Neural cell (in vitro differentiated cells): ENCODE data around the gene TNS3. TPM values are rescaled to one million over a fixed set of nuclear protein-coding genes. Genes with fewer than 3 reads are reported as not detected.

Experiments
- H2AFZ ChIP-seq: fragments of 200-600, 300-800 bp; sonication (generic), shearing (Covaris generic); 2 replicates; pipeline ENCODE4 v1.6.0; 2014; ENCODE audit warnings: low read depth, mild to moderate bottlenecking, antibody characterized with exemption, low read length, moderate library complexity
- H3F3A ChIP-seq: fragments of 200-600 bp; shearing (Covaris generic); 2 replicates; pipeline ENCODE4 v1.6.1; 2016; ENCODE audit warnings: mild to moderate bottlenecking, moderate library complexity, mixed read lengths, antibody characterized with exemption, low read length; ENCODE audit not compliant: insufficient read depth, poor library complexity, severe bottlenecking
- H3K27ac ChIP-seq: fragments of 200-600, 300-800 bp; sonication (generic), shearing (Covaris generic); 2 replicates; pipeline ENCODE4 v1.5.1; 2014; ENCODE audit warnings: mild to moderate bottlenecking, low read length, moderate library complexity
- H3K27me3 ChIP-seq: fragments of 300-800, 200-600 bp; sonication (generic), shearing (Covaris generic); 2 replicates; pipeline ENCODE4 v1.6.0; 2014; ENCODE audit warnings: mild to moderate bottlenecking, low read depth, low read length, moderate library complexity; ENCODE audit not compliant: insufficient read depth
- H3K36me3 ChIP-seq: fragments of 300-800, 200-600 bp; sonication (generic), shearing (Covaris generic); 2 replicates; pipeline ENCODE4 v1.5.1; 2014; ENCODE audit warnings: mild to moderate bottlenecking, antibody characterized with exemption, low read length, moderate library complexity; ENCODE audit not compliant: insufficient read depth
- H3K4me2 ChIP-seq: fragments of 300-800, 200-600 bp; sonication (generic), shearing (Covaris generic); 2 replicates; pipeline ENCODE4 v1.6.0; 2014; ENCODE audit warnings: mild to moderate bottlenecking, low read length
- H3K4me3 ChIP-seq: fragments of 300-800, 200-600 bp; sonication (generic), shearing (Covaris generic); 2 replicates; pipeline ENCODE4 v1.5.1; 2014; ENCODE audit warnings: mild to moderate bottlenecking, low read length, moderate library complexity
- H3K79me2 ChIP-seq: fragments of 200-600 bp; shearing (Covaris generic); replicated peaks from 2 replicates; pipeline ENCODE4 v1.6.0; 2014; ENCODE audit warnings: mild to moderate bottlenecking, low read length, moderate library complexity; ENCODE audit not compliant: insufficient read depth
- H3K9ac ChIP-seq: fragments of 300-800, 200-600 bp; sonication (generic), shearing (Covaris generic); 2 replicates; pipeline ENCODE4 v1.6.1; 2016; ENCODE audit warnings: mild to moderate bottlenecking, low read length, mixed read lengths
- H3K9me2 ChIP-seq: fragments of 200-600 bp; shearing (Covaris generic); 2 replicates; pipeline ENCODE4 v1.6.1; 2016; ENCODE audit warnings: mild to moderate bottlenecking, low read length, mixed read lengths; ENCODE audit not compliant: insufficient read depth
- H3K9me3 ChIP-seq: fragments of 200-600, 300-800 bp; sonication (generic), shearing (Covaris generic); 2 replicates; pipeline ENCODE4 v1.6.1; 2016; ENCODE audit warnings: mild to moderate bottlenecking, mixed run types, low read length, moderate library complexity, mixed read lengths
- H4K20me1 ChIP-seq: fragments of 200-600 bp; shearing (Covaris generic); 2 replicates; pipeline ENCODE4 v1.6.1; 2016; ENCODE audit warnings: mild to moderate bottlenecking, mixed run types; ENCODE audit not compliant: insufficient read depth
- EP300 ChIP-seq: fragments of 450-650 bp; conservative IDR thresholded peaks from 2 replicates; pipeline ENCODE4 v1.6.1; 2014; ENCODE audit warnings: antibody characterized with exemption, mild to moderate bottlenecking, moderate library complexity; ENCODE audit not compliant: poor library complexity, severe bottlenecking
- EZH2 ChIP-seq: fragments of 200-600, 300-800 bp; shearing (Covaris generic), sonication (generic); IDR thresholded peaks from 2 replicates; pipeline ENCODE4 v1.6.1; 2014; ENCODE audit warnings: antibody characterized with exemption, low read length, borderline replicate concordance, mild to moderate bottlenecking; ENCODE audit not compliant: insufficient read depth, poor library complexity, severe bottlenecking
- MXI1 ChIP-seq: fragments of 450-650 bp; conservative IDR thresholded peaks from 2 replicates; pipeline ENCODE4 v1.6.1; 2014; ENCODE audit warnings: antibody characterized with exemption, mild to moderate bottlenecking; ENCODE audit not compliant: poor library complexity, severe bottlenecking
- POLR2AphosphoS5 ChIP-seq: IDR thresholded peaks from 2 replicates; pipeline ENCODE4 v1.6.1; 2012
- RAD21 ChIP-seq: fragments of 450-650 bp; conservative IDR thresholded peaks from 2 replicates; pipeline ENCODE4 v1.6.1; 2014; ENCODE audit warnings: antibody characterized with exemption, mild to moderate bottlenecking, moderate library complexity
- SMC3 ChIP-seq: fragments of 450-650 bp; conservative IDR thresholded peaks from 2 replicates; pipeline ENCODE4 v1.6.1; 2014; ENCODE audit warnings: antibody characterized with exemption, mild to moderate bottlenecking, moderate library complexity; ENCODE audit not compliant: poor library complexity
- TAF1 ChIP-seq: IDR thresholded peaks from 2 replicates; pipeline ENCODE4 v1.6.1; 2012; ENCODE audit warnings: low read depth
- polyA plus RNA-seq: library from polyadenylated mRNA; depleted of rRNA; stranded (reverse); fragments of >200 nt; gene quantifications from 2 replicates; pipeline ENCODE4 v1.2.3, GENCODE V29; 2014
- TF ChIP-seq, protein P1 (sequence below): fragments of 450-650 bp; IDR thresholded peaks from 2 replicates; pipeline ENCODE4 v1.5.1; 2014; ENCODE audit warnings: antibody characterized with exemption, mild to moderate bottlenecking, moderate library complexity; ENCODE audit not compliant: poor library complexity, severe bottlenecking
- TF ChIP-seq, protein P2 (sequence below): IDR thresholded peaks from 2 replicates; pipeline ENCODE4 v1.6.1; 2012; ENCODE audit warnings: borderline replicate concordance

The TNS3 gene
- polyA plus RNA-seq, 1 donor from 2014 or later: 0.58 TPM

DNA sequence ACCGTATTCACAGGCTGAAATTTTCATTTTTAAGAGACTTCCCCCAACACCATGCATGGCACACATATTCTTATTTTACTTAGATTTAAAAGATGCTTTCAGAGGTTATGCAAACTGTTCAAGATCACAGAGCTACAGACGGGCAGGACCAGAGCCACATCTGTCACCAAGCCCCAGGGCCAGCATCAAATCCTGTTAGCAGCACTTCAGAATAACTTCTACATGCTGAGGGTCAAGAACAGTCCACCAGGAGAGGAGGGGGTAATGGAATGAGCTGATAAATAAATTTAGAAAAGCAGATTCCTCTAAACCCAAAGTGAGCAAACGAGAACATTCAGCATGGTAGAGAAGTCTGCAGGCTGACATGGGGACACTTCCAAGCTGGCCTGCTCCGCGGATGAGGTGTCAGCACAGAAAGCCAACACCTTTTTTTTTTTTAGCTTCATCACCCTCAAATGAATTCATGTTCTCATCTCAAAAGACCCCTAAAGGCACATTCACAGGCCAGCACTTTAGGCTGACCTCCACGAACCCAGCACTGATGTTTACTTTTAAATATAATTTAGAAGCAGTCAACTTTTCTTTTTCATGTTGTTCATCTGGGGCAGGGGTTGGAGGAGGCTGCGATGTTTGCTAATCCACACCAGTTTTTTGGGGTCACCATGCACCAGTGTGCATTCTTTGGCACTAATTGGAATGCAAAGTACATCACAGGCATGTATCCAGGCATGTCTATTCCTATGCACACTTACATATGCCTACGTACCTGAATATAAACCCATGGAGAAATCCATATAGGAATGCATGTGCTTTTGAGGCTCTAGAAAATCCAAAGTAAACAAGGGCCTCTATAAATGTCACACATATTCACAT is 249.0 kb downstream of the TNS3 start:
- Histone ChIP-seq H3K9me3 (no peaks in the 10 kb centered on the region), H3K4me3 (no peak overlapping the region), H3F3A (no peaks in the 10 kb centered on the region), H3K36me3 (no peaks in the 10 kb centered on the region), H3K4me2 (no peak overlapping the region), H3K27ac (no peak overlapping the region), H3K79me2 (no peaks in the 10 kb centered on the region), H4K20me1 (no peaks in the 10 kb centered on the region), H3K27me3 (no peaks in the 10 kb centered on the region), H2AFZ (no peak overlapping the region), H3K9ac (no peak overlapping the region), H3K9me2 (no peaks in the 10 kb centered on the region)
- TF ChIP-seq RAD21: no peak
- no peak for TF ChIP-seq TAF1
- TF ChIP-seq SMC3: no peak
- no peak for TF ChIP-seq POLR2AphosphoS5
- TF ChIP-seq, protein P1, sequence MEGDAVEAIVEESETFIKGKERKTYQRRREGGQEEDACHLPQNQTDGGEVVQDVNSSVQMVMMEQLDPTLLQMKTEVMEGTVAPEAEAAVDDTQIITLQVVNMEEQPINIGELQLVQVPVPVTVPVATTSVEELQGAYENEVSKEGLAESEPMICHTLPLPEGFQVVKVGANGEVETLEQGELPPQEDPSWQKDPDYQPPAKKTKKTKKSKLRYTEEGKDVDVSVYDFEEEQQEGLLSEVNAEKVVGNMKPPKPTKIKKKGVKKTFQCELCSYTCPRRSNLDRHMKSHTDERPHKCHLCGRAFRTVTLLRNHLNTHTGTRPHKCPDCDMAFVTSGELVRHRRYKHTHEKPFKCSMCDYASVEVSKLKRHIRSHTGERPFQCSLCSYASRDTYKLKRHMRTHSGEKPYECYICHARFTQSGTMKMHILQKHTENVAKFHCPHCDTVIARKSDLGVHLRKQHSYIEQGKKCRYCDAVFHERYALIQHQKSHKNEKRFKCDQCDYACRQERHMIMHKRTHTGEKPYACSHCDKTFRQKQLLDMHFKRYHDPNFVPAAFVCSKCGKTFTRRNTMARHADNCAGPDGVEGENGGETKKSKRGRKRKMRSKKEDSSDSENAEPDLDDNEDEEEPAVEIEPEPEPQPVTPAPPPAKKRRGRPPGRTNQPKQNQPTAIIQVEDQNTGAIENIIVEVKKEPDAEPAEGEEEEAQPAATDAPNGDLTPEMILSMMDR: no peak
- TF ChIP-seq, protein P2, sequence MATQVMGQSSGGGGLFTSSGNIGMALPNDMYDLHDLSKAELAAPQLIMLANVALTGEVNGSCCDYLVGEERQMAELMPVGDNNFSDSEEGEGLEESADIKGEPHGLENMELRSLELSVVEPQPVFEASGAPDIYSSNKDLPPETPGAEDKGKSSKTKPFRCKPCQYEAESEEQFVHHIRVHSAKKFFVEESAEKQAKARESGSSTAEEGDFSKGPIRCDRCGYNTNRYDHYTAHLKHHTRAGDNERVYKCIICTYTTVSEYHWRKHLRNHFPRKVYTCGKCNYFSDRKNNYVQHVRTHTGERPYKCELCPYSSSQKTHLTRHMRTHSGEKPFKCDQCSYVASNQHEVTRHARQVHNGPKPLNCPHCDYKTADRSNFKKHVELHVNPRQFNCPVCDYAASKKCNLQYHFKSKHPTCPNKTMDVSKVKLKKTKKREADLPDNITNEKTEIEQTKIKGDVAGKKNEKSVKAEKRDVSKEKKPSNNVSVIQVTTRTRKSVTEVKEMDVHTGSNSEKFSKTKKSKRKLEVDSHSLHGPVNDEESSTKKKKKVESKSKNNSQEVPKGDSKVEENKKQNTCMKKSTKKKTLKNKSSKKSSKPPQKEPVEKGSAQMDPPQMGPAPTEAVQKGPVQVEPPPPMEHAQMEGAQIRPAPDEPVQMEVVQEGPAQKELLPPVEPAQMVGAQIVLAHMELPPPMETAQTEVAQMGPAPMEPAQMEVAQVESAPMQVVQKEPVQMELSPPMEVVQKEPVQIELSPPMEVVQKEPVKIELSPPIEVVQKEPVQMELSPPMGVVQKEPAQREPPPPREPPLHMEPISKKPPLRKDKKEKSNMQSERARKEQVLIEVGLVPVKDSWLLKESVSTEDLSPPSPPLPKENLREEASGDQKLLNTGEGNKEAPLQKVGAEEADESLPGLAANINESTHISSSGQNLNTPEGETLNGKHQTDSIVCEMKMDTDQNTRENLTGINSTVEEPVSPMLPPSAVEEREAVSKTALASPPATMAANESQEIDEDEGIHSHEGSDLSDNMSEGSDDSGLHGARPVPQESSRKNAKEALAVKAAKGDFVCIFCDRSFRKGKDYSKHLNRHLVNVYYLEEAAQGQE: no peak
- TF ChIP-seq EZH2: no peak
- TF ChIP-seq MXI1: no peak
- no peak for TF ChIP-seq EP300

DNA sequence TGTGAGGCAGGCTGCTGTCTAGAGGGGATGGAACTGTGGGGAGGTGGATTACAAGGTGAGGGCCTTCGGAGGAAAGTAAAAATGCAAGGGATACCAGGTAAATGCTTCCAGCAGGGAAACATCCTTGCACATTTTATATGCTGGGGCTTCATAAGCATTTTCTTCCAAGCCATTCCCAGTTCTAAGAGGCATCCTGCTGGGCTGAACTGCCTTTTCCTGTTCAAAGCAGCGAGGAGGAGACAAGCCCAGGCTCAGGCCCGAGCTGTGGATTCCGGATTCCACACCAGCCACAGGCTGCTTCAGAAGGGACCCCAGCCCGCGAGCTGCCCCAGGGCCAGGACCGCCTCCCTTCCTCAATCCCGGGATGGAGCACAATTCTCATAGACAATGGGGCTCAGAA is 249.7 kb downstream of the TNS3 start:
- H4K20me1 ChIP-seq: no peaks in the 10 kb centered on the region
- no peak overlapping the region for H3K4me2 ChIP-seq
- no peak overlapping the region for H3K27ac ChIP-seq
- H3K79me2 ChIP-seq: no peaks in the 10 kb centered on the region
- H3K36me3 ChIP-seq: no peaks in the 10 kb centered on the region
- no peaks in the 10 kb centered on the region for H3K9me2 ChIP-seq
- H3K9me3 ChIP-seq: no peaks in the 10 kb centered on the region
- H3K4me3 ChIP-seq: no peak overlapping the region
- H2AFZ ChIP-seq: no peak overlapping the region
- no peak overlapping the region for H3K9ac ChIP-seq
- H3K27me3 ChIP-seq: no peaks in the 10 kb centered on the region
- TF ChIP-seq MXI1: no peak
- no peak for TF ChIP-seq SMC3
- TF ChIP-seq, protein P2: peak; percentile 37
- TF ChIP-seq, protein P1: no peak
- H3F3A ChIP-seq: no peaks in the 10 kb centered on the region
